Measurements from ENCODE around the gene KDM6A. TPM values are rescaled to one million over a fixed set of nuclear protein-coding genes. Genes with fewer than 3 reads are reported as not detected.
"Not testable (repeated sequence)": the region's sequence is repeated elsewhere in the genome, so short reads cannot be mapped to it uniquely, and the experiment has no call there.

KDM6A gene
- total RNA-seq, 1 donor from 2014 or later = 30.3 TPM

- intact Hi-C loops (cut with micrococcal nuclease) = no loop called here
These were observed 12.0 kb downstream of the KDM6A start for GRCh38 chrX:44884944-44885343.

DNA sequence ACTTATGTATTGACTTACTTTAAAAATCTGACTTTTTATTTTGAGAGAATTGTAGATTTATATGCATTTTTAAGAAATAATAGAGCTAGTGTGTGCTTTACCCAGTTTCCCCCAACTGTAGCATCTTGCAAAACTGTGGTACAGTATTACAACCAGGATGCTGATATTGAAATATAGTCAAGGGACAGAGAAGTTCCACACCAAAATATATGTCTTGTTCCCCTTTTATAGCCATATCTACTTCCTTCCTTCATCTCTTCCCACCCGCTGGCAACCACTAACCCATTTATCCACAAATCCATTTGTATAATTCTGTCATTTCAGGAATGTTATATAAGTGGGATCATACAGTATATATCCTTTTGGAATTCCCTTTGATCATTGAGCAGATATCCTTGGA, 16.8 kb downstream of the KDM6A start:
- intact Hi-C loops (cut with micrococcal nuclease) = no loop called here

DNA sequence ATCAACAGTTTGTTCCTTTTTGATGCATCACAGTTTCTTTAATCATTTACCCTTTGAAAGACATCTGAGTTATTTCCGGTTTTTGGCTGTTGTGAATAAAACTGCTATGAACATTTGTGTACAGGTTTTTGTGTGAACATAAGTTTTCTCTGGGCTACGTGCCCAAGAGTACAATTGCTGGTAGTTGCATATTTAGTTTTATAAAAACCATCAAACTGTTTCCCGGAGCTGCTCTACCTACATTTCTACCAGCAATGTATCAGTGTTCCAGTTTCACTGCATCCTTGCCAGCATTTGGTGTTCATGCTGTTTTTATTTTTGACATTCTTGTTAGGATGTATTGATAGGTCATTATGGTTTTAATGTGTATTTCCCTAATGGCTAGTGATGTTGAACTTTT, 17.3 kb downstream of the KDM6A start:
- intact Hi-C loops (cut with micrococcal nuclease) = no loop called here

DNA sequence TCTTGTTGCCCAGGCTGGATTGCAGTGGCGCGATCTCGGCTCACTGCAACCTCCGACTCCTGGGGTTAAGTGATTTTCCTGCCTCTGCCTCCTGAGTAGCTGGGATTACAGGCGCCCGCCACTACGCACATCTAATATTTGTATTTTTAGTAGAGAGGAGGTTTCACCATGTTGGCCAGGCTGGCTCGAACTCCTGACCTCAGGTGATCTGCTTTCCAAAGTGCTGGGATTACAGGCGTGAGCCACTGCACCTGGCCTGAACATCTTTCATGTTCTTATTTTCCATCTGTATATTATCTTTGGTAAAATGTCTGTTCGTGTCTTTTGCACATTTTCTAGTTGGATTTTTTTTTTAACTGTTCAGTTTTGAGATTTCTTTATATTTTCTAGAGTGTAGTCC, 17.7 kb downstream of the KDM6A start:
- intact Hi-C loops (cut with micrococcal nuclease) = not testable (repeated sequence)

DNA sequence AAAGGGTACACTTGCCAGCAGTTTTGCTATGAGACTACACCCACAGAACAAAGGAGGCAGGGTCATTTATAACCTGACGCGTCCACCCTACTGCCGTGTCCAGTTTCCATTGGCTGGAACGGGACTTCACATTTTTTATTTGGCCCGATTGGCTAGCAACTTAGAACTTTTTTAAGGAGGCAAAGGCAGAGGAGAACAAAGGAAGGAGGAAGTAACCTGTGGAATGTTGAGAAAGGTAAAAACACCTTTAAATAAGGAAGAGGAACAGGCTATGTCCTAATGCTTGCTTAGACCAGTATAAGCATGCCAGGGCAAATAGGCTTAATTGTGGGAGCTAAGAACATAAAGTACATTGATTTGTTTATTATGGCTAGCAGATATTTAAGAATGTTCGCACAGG, 18.7 kb downstream of the KDM6A start:
- intact Hi-C loops (cut with micrococcal nuclease) = no loop called here

DNA sequence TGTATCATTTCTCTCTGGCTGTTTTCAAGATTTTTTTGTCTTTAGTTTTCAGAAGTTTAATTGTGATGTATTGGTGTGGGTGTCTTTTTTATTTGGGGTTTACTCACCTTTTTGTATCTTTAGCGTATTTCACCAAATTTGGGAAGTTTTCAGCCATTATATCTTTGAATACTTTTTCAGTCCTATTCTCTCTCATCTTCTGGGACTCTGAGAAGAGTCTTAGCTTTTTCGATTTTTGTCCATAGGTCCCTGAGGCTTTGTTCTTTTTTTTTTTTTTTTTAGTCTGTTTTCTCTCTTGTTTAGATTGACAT, 23.8 kb downstream of the KDM6A start:
- intact Hi-C loops (cut with micrococcal nuclease) = no loop called here

DNA sequence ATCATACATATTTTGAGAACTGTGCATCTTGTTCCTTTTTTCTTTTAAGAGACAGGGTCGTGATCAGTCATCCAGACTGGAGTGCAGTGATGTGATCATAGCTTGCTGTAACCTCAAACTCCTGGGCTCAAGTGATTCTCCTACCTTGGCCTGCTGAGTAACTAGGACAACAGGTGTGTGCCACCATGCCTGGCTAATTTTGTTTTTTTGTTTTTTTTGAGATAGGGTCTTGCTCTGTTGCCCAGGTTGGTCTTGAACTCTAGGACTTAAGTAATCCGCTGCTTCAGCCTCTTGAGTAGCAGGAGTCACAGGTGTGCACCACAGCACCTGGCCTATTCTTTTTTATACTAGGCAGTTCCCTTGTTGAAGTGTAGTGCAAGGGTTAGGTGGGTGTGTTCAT, 24.6 kb downstream of the KDM6A start:
- intact Hi-C loops (cut with micrococcal nuclease) = no loop called here

DNA sequence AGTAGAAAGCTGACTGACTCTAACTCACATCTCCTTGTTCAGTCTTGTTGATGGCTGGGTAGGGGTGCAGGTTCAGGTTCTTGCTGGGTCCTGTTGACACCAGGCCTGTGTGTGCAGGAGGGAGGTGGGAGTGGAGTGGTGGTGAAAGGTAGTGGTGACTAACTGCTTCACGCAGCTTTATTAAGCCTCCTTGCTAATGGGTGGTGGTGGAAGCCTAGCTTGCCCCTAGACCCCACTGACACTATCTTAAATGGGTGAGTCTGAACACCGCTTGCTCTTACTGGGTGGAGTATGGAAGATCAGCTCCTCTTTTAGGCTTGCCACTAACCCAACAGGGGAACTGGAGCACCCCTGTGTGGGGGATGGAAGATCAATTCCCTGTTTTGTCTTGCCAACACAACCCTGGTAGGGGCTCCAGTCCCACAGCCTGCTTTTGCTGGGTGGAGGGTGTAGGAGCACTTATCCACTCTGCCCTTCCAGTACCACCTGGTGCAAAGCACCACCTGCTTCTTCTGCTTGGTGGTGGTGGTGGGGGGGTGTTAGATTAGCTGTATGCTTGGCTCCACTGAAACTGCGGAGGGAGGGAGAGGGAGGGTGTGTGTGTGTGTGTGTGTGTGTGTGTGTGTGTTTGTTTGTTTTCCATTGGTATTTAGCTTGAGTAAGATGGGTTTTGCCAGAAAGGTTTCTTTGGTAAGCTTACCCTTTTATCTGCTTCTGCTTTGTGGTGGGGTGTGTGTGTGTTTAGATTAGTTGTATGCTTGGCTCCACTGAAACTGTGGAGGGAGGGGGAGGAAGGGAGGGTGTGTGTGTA, 25.6 kb downstream of the KDM6A start:
- intact Hi-C loops (cut with micrococcal nuclease) = loop anchor here (2.0 kb wide), 1 partner anchor 24 kb away; no protein-coding TSS in a partner anchor

- intact Hi-C loops (cut with micrococcal nuclease) = loop anchor here (2.0 kb wide), 1 partner anchor 25 kb away; no protein-coding TSS in a partner anchor
These were observed 27.0 kb downstream of the KDM6A start for GRCh38 chrX:44899946-44900345.

DNA sequence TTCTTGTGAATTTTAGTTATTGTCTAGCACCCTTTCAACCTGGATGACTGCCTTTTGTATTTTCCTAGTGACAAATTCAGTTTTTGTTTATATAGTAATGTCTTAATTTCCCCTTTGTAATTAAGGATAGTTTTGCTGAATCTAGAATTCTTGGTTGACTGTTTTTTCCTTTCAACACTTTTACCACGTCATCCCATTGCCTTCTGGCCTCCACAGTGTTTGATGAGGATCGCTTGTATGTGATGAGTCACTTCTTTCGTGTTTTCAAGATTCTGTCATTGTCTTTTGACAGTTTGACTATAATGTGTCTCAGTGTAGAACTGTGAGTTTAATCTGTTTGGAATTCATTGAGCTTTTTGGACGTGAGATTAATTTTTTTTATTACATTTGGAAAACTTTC, 30.1 kb downstream of the KDM6A start:
- intact Hi-C loops (cut with micrococcal nuclease) = no loop called here

DNA sequence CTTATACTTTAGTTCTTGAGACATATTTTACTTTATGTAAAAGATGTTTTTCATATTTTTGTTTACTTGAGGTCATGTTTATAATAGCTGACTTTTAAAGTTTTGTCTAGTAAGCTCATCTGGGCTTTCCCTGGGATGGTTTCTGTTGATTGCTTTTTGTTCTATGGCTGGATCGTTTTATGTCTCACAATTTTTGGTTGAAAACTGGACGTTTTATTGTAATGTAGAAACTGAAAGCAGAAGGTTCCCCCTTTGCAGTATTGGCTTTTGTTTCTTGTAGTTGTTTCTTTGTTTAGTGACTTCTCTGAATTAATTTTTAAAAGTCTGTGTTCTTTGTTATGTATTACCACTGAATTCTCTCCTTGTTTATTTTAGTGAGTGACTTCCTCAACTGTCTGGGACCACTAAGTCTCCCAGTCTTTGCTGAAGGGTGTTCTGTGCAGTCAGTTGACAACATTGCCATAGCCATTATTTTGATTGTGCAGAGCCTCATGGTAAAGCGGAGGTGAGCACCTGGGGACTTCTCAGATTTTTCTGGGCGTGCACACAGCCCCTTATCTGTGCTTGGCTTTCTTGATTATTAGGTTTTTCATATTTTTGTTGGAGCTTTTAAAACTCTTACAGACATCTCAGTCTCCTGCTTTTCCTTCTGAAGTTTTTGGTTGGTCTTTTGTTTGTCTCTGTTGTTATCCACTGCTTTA, 31.0 kb downstream of the KDM6A start:
- intact Hi-C loops (cut with micrococcal nuclease) = no loop called here

- intact Hi-C loops (cut with micrococcal nuclease) = no loop called here
These were observed 31.6 kb downstream of the KDM6A start for GRCh38 chrX:44904542-44905115.

- intact Hi-C loops (cut with micrococcal nuclease) = no loop called here
These were observed 33.1 kb downstream of the KDM6A start for GRCh38 chrX:44906041-44906440.

DNA sequence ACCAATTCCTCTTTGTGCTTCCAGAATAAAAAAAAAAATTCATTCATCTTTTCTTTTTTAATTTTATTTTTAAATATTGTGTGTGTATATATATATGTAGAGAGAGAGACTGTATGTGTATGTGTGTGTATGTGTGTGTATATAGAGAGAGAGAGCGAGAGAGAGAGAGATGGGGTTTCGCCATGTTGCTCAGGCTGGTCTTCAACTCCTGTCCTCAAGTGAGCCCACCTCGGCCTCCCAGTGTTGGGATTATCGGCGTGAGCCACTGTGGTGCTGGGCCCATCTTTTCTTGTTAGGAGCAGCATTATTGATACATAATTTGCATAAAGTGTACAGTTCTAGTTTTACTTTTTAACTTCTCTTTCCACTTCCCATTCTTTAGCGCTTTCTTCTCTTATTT, 33.6 kb downstream of the KDM6A start:
- intact Hi-C loops (cut with micrococcal nuclease) = no loop called here

DNA sequence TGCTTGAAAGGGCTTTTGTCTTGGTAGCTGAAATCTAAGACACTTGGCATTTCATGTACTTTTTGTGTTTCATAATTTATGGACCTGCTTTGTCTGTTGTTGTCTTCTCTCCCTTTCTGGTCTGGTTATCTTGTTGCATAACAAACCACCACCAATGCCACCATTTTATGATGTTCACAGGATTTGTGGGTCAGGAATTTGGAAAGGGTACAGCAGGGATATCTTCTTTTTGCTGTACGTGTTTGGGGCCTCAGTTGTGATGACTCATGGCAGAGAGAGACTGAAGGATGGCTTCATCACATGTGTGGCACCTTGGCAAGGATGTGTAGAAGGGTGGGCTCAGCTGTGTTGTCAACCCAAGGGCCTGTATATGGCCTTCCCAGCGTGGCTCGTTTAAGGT, 35.2 kb downstream of the KDM6A start:
- intact Hi-C loops (cut with micrococcal nuclease) = no loop called here

DNA sequence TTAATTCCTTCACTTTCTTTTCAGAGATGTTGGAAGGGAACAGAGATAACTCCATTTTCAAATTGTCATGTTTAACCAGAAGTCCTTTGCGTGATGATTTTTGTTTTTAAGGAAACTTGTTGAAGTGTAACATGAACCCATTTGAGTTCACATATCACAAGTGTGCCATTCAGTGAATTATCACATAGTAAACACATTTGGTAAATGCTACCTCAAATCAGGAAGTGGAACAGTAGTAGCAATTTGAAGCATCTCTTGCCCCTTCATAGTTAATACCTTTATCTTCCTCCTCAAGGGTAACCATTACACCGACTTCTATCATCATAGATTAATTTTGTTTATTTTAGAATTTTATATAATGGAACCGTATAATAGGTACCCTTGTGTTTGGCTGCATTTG, 35.8 kb downstream of the KDM6A start:
- intact Hi-C loops (cut with micrococcal nuclease) = no loop called here

- intact Hi-C loops (cut with micrococcal nuclease) = not testable (repeated sequence)
These were observed 37.5 kb downstream of the KDM6A start for GRCh38 chrX:44910508-44910907.

- intact Hi-C loops (cut with micrococcal nuclease) = not testable (repeated sequence)
These were observed 38.1 kb downstream of the KDM6A start for GRCh38 chrX:44911074-44911600.

DNA sequence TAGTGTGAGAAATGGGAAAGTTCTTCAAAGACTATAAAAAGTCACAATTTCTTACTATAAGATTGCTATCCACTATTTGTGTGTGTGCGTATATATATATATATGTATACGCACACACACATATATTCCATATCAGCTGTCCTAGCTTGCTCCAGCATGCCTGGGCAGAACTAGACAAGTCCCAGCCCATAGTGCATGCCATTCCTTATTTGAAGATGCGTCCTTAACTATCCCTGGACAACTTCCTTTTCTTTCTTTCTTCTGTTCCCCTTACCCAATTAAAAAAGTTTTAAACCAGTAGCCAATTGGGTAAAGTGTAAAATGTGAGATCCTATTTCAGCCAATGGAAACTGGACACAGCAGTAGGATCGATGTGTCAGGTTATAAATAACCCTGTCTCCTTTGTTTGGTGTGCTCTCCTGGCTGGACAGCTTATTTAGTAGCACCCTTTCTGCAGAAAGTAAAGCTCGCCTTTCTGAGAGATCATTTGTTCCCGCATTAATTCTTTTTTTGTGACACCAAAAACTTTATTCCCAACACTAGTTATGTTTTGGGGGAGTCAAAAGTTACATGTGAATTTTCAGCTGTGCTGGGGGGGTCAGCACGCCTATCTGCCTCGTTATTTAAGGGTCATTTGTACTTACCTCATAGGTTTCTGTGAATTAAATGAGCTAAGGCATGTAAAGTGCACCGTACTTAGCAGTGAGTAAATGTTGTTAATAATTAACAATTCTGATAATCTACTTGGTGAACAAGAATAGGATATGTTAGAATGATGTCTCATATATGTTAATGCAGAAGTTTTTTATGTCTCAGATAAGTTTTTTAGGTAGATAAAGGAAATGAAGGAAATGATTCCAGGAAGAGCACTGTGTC, 40.9 kb downstream of the KDM6A start:
- intact Hi-C loops (cut with micrococcal nuclease) = no loop called here

GRCh38 chrX:44914532-44915198, 41.7 kb downstream of the KDM6A start:
- intact Hi-C loops (cut with micrococcal nuclease) = no loop called here

DNA sequence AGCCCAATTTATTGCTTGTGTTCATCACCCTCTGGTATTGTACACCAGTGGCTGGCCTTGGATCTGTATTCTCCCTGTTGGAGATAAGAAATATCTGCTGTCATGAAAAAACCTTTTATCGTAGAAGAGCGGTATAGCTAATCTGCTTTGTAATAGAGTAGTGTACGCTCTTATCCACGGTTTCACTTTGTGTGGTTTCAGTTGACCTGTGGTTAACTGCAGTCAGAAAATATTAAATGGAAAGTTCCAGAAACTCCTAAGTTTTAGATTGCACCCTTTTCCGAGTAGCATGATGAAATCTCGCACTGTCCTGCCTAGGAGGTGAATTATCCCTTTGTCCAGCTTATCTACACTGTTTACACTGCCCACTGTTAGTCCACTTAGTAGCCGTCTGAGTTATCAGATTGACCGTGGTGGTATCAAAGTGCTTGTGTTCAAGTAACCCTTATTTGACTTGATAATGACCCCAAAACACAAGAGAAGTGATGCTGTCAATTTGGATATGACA, 42.4 kb downstream of the KDM6A start:
- intact Hi-C loops (cut with micrococcal nuclease) = no loop called here
